Neural progenitor cell (in vitro differentiated cells): Measurements from ENCODE around the gene C19orf33. TPM values are rescaled to one million over a fixed set of nuclear protein-coding genes. Genes with fewer than 3 reads are reported as not detected.
"Not testable (repeated sequence)": the region's sequence is repeated elsewhere in the genome, so short reads cannot be mapped to it uniquely, and the experiment has no call there.

Source experiments
- DNase-seq: peaks from one replicate; pipeline ENCODE4 v3.0.0-alpha.2; 2016; ENCODE audit warnings: low spot score
- H2AFZ ChIP-seq: fragments of 200-600 bp; sonication (generic); replicated peaks from 2 replicates; pipeline ENCODE4 v1.6.1; 2016; ENCODE audit warnings: antibody characterized with exemption
- H3F3A ChIP-seq: fragments of 200-600 bp; sonication (generic); 2 replicates; pipeline ENCODE4 v1.6.1; 2016; ENCODE audit warnings: antibody characterized with exemption, low read depth
- H3K27ac ChIP-seq: fragments of 200-600 bp; sonication (generic); 2 replicates; pipeline ENCODE4 v1.5.1; 2016; ENCODE audit warnings: mild to moderate bottlenecking
- H3K27me3 ChIP-seq: fragments of 200-600 bp; sonication (generic); 2 replicates; pipeline ENCODE4 v1.6.1; 2016; ENCODE audit warnings: mild to moderate bottlenecking, moderate library complexity
- H3K36me3 ChIP-seq: fragments of 200-600 bp; sonication (generic); 2 replicates; pipeline ENCODE4 v1.5.1; 2016
- H3K4me1 ChIP-seq: fragments of 200-600 bp; sonication (generic); 2 replicates; pipeline ENCODE4 v1.6.1; 2016; ENCODE audit warnings: mixed run types
- H3K4me2 ChIP-seq: fragments of 200-600 bp; sonication (generic); 2 replicates; pipeline ENCODE4 v1.6.1; 2016
- H3K4me3 ChIP-seq: fragments of 200-600 bp; sonication (generic); 2 replicates; pipeline ENCODE4 v1.5.1; 2016
- H3K79me2 ChIP-seq: fragments of 200-600 bp; sonication (generic); 2 replicates; pipeline ENCODE4 v1.6.1; 2016; ENCODE audit warnings: low read depth
- H3K9ac ChIP-seq: fragments of 200-600 bp; sonication (generic); 2 replicates; pipeline ENCODE4 v1.6.1; 2016
- H3K9me3 ChIP-seq: fragments of 200-600 bp; sonication (generic); 2 replicates; pipeline ENCODE4 v1.5.1; 2016; ENCODE audit warnings: low read depth
- H4K20me1 ChIP-seq: fragments of 200-600 bp; sonication (generic); 2 replicates; pipeline ENCODE4 v1.6.1; 2016; ENCODE audit warnings: low read depth
- H3K27ac Mint-ChIP-seq: 3 replicates; pipeline ENCODE4 v1.8.0; 2021; ENCODE audit warnings: mixed read lengths
- H3K27me3 Mint-ChIP-seq: 2 replicates; pipeline ENCODE4 v1.8.0; 2022; ENCODE audit warnings: low read depth, mild to moderate bottlenecking, inconsistent platforms, moderate library complexity, mixed read lengths; ENCODE audit not compliant: insufficient read depth
- H3K36me3 Mint-ChIP-seq: 3 replicates; pipeline ENCODE4 v1.8.0; 2021; ENCODE audit warnings: mixed read lengths
- H3K4me1 Mint-ChIP-seq: 3 replicates; pipeline ENCODE4 v1.8.0; 2021; ENCODE audit warnings: mixed read lengths
- H3K4me3 Mint-ChIP-seq: 3 replicates; pipeline ENCODE4 v1.8.0; 2021; ENCODE audit warnings: mild to moderate bottlenecking, moderate library complexity, mixed read lengths
- H3K9me3 Mint-ChIP-seq: 3 replicates; pipeline ENCODE4 v1.8.0; 2020; ENCODE audit warnings: mixed read lengths
- CTCF ChIP-seq: fragments of 200-600 bp; sonication (generic); IDR thresholded peaks from 2 replicates; pipeline ENCODE4 v1.5.1; 2017; ENCODE audit warnings: antibody characterized with exemption, mild to moderate bottlenecking
- EZH2 ChIP-seq: fragments of 200-600 bp; sonication (generic); IDR thresholded peaks from 2 replicates; pipeline ENCODE4 v1.6.1; 2017; ENCODE audit warnings: antibody characterized with exemption, mild to moderate bottlenecking, moderate library complexity
- EZH2phosphoT487 ChIP-seq: fragments of 200-600 bp; sonication (generic); IDR thresholded peaks from 2 replicates; pipeline ENCODE4 v1.6.1; 2017; ENCODE audit warnings: antibody characterized with exemption
- total RNA-seq: library from RNA; depleted of rRNA; stranded (reverse); fragments of >200 nt; gene quantifications from 2 replicates; pipeline ENCODE4 v1.2.3, GENCODE V29; 2015; ENCODE audit warnings: low replicate concordance

Gene C19orf33
- total RNA-seq, 1 donor from 2014 or later = not detected

- Mint-ChIP-seq H3K27ac (no peak overlapping the region), H3K36me3 (no peaks in the 10 kb centered on the region)
- no peak for TF ChIP-seq EZH2phosphoT487
- TF ChIP-seq EZH2 = no peak
- no peak for TF ChIP-seq CTCF
Observed at GRCh38 chr19:38336638-38337359, 32.7 kb downstream of the C19orf33 start.

GRCh38 chr19:38337360-38337653 lies 33.3 kb downstream of the C19orf33 start:
- Mint-ChIP-seq H3K4me1 (peaks cover 16% of the 10 kb centered on the region), H3K27ac (no peak overlapping the region), H3K27me3 (peaks cover 3% of the 10 kb centered on the region), H3K9me3 (no peaks in the 10 kb centered on the region), H3K4me3 (peak overlapping the region; percentile 88), H3K36me3 (no peaks in the 10 kb centered on the region)
- Histone ChIP-seq H3K9ac (no peak overlapping the region), H3K4me3 (peak overlapping the region; percentile 67), H3K4me1 (peaks cover 8% of the 10 kb centered on the region), H3K36me3 (no peaks in the 10 kb centered on the region), H4K20me1 (no peaks in the 10 kb centered on the region), H3K27ac (no peak overlapping the region), H2AFZ (no peak overlapping the region), H3F3A (peaks cover 35% of the 10 kb centered on the region), H3K9me3 (no peaks in the 10 kb centered on the region), H3K27me3 (no peaks in the 10 kb centered on the region), H3K4me2 (peak overlapping the region; percentile 82), H3K79me2 (no peaks in the 10 kb centered on the region)
- TF ChIP-seq CTCF (no peak), EZH2phosphoT487 (no peak), EZH2 (no peak)
- DNase-seq = no peak

More at GRCh38 chr19:38336638-38337359, 32.7 kb downstream of the C19orf33 start:
- Histone ChIP-seq H2AFZ (peak overlapping the region; percentile 79), H3K9ac (no peak overlapping the region), H3K4me2 (peak overlapping the region; percentile 82), H3K27ac (no peak overlapping the region), H3K27me3 (no peaks in the 10 kb centered on the region), H3K36me3 (no peaks in the 10 kb centered on the region), H3K9me3 (no peaks in the 10 kb centered on the region), H3K4me1 (peaks cover 8% of the 10 kb centered on the region), H3K79me2 (no peaks in the 10 kb centered on the region), H4K20me1 (no peaks in the 10 kb centered on the region), H3F3A (peaks cover 35% of the 10 kb centered on the region), H3K4me3 (peak overlapping the region; percentile 67)
- peak; percentile 98 for DNase-seq
- H3K9me3 Mint-ChIP-seq = no peaks in the 10 kb centered on the region
- peaks cover 3% of the 10 kb centered on the region for H3K27me3 Mint-ChIP-seq
- H3K4me3 Mint-ChIP-seq = peak overlapping the region; percentile 88
- H3K4me1 Mint-ChIP-seq = peaks cover 16% of the 10 kb centered on the region

GRCh38 chr19:38339011-38339410 lies 35.0 kb downstream of the C19orf33 start:
- H3K4me1 ChIP-seq, H3K9me3 Mint-ChIP-seq, H3K79me2 ChIP-seq, H3K27me3 ChIP-seq, H3K9ac ChIP-seq, H3K4me3 ChIP-seq, H3K36me3 ChIP-seq, H4K20me1 ChIP-seq, H3K27me3 Mint-ChIP-seq, H3K9me3 ChIP-seq, H3K27ac Mint-ChIP-seq, H2AFZ ChIP-seq, H3K36me3 Mint-ChIP-seq: not testable (repeated sequence)
- Mint-ChIP-seq H3K4me1 (peaks cover 16% of the 10 kb centered on the region), H3K4me3 (peak overlapping the region; percentile 48)
- DNase-seq = peak; percentile 58
- H3F3A ChIP-seq = peaks cover 35% of the 10 kb centered on the region
- H3K4me2 ChIP-seq = peak overlapping the region; percentile 14
- peak overlapping the region; percentile 40 for H3K27ac ChIP-seq

GRCh38 chr19:38340927-38341326 lies 36.9 kb downstream of the C19orf33 start:
- TF ChIP-seq CTCF = no peak
- TF ChIP-seq EZH2 = no peak
- H3K27ac Mint-ChIP-seq = no peak overlapping the region
- Histone ChIP-seq H3K4me1 (peaks cover 8% of the 10 kb centered on the region), H3K36me3 (no peaks in the 10 kb centered on the region), H3K4me3 (no peak overlapping the region), H3K79me2 (no peaks in the 10 kb centered on the region), H3K27me3 (no peaks in the 10 kb centered on the region), H3K27ac (no peak overlapping the region), H3K4me2 (no peak overlapping the region), H3F3A (peaks cover 34% of the 10 kb centered on the region), H3K9ac (no peak overlapping the region), H3K9me3 (no peaks in the 10 kb centered on the region), H2AFZ (no peak overlapping the region), H4K20me1 (no peaks in the 10 kb centered on the region)
- H3K4me3 Mint-ChIP-seq = no peak overlapping the region
- no peaks in the 10 kb centered on the region for H3K36me3 Mint-ChIP-seq
- H3K9me3 Mint-ChIP-seq = no peaks in the 10 kb centered on the region
- DNase-seq = no peak
- peaks cover 2% of the 10 kb centered on the region for H3K27me3 Mint-ChIP-seq
- H3K4me1 Mint-ChIP-seq = peaks cover 16% of the 10 kb centered on the region
